Measurements from ENCODE around the gene LASP1. TPM values are rescaled to one million over a fixed set of nuclear protein-coding genes. Genes with fewer than 3 reads are reported as not detected.

LASP1 gene
- polyA plus RNA-seq, 1 experiment, result 321 TPM

DNA sequence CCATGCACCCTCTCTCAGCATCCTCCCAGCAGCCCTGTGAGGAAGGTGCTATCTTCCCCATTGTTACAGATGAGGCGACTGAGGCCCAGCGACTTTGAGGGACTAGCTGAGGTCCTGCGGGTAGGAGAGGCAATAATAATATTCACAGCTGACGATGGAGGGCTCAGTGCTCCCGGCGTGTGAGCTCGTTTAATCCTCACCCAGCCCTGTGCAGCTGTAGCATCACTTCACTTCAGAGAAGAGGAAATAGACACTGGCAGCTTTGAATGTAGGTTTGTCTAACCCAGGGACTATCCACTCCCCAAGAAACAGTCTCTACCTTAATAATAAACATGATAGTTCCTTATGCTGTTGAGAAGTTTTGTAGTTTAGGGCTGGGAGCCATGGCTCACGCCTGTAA, 21.6 kb downstream of the LASP1 start:
- H3K4me3 ChIP-seq (ENCODE audit: low read depth, low read length), result no peak overlapping the region
- ChIA-PET CTCF (no interaction called here), POLR2A (interaction anchor here (0.5 kb wide), 1 partner anchor 10 kb away, joined by 4 read pairs; no protein-coding TSS in a partner anchor)
- TF ChIP-seq, protein P1, sequence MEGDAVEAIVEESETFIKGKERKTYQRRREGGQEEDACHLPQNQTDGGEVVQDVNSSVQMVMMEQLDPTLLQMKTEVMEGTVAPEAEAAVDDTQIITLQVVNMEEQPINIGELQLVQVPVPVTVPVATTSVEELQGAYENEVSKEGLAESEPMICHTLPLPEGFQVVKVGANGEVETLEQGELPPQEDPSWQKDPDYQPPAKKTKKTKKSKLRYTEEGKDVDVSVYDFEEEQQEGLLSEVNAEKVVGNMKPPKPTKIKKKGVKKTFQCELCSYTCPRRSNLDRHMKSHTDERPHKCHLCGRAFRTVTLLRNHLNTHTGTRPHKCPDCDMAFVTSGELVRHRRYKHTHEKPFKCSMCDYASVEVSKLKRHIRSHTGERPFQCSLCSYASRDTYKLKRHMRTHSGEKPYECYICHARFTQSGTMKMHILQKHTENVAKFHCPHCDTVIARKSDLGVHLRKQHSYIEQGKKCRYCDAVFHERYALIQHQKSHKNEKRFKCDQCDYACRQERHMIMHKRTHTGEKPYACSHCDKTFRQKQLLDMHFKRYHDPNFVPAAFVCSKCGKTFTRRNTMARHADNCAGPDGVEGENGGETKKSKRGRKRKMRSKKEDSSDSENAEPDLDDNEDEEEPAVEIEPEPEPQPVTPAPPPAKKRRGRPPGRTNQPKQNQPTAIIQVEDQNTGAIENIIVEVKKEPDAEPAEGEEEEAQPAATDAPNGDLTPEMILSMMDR (IDR thresholded peaks at IDR 0.05; ENCODE audit: insufficient read depth, low read depth, low read length), result no peak
- H3K27me3 ChIP-seq (ENCODE audit: control insufficient read depth, insufficient read depth, low read length), result no peaks in the 10 kb centered on the region
- peaks cover 65% of the 10 kb centered on the region for H3K36me3 ChIP-seq (ENCODE audit: control insufficient read depth, insufficient read depth, low read length)
- DNase-seq (ENCODE audit: low read depth), result no peak

DNA sequence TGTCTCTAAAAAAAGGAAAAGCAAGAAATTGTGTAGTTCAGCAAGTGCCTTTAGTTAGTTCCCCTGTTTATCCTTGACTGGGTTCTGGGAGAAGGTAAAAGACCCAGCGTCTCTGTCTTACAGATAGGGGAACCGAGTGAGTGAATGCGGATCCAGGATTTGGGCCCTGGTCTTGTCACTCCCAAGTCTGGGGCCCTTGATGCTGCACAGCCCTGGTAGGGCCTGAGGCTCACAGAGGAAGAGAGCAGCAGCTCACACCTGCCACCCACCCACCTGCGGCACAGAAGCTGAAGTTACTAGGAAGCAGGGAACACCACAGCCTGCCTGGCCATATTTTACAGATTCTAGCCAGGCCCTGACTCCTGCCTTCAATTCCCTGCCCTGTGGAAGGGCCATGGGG, 22.2 kb downstream of the LASP1 start:
- ChIA-PET POLR2A (no interaction called here), CTCF (no interaction called here)
- Histone ChIP-seq H3K4me3 (ENCODE audit: low read depth, low read length) (no peak overlapping the region), H3K27me3 (ENCODE audit: control insufficient read depth, insufficient read depth, low read length) (no peaks in the 10 kb centered on the region), H3K36me3 (ENCODE audit: control insufficient read depth, insufficient read depth, low read length) (peaks cover 68% of the 10 kb centered on the region)
- no peak for DNase-seq (ENCODE audit: low read depth)
- TF ChIP-seq, protein P1 (IDR thresholded peaks at IDR 0.05; ENCODE audit: insufficient read depth, low read depth, low read length), result no peak

DNA sequence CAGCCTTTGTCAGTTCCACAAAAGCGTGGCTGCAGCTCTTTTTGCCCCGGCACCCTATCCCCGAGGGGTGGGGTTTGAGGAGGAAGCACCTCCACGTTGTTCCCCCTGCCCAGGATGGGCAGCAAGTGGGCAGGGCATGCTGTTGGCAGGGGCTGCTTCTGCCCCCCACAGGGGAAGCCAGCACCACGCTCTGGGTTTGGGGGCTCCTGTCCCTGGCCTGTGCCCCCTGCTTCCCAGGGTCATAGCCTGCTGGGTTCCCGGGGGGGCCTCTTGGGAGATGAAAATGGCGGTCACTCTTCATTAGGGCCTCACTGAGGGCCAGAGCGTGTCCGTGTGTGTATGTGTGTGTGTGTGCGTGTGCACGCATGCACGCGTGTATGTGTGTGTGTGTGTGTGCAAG, 22.8 kb downstream of the LASP1 start:
- DNase-seq (ENCODE audit: low read depth), result no peak
- CTCF ChIA-PET, result no interaction called here
- no peaks in the 10 kb centered on the region for H3K27me3 ChIP-seq (ENCODE audit: control insufficient read depth, insufficient read depth, low read length)
- POLR2A ChIA-PET, result no interaction called here
- TF ChIP-seq, protein P1 (IDR thresholded peaks at IDR 0.05; ENCODE audit: insufficient read depth, low read depth, low read length), result no peak
- H3K36me3 ChIP-seq (ENCODE audit: control insufficient read depth, insufficient read depth, low read length), result peaks cover 70% of the 10 kb centered on the region
- H3K4me3 ChIP-seq (ENCODE audit: low read depth, low read length), result no peak overlapping the region

DNA sequence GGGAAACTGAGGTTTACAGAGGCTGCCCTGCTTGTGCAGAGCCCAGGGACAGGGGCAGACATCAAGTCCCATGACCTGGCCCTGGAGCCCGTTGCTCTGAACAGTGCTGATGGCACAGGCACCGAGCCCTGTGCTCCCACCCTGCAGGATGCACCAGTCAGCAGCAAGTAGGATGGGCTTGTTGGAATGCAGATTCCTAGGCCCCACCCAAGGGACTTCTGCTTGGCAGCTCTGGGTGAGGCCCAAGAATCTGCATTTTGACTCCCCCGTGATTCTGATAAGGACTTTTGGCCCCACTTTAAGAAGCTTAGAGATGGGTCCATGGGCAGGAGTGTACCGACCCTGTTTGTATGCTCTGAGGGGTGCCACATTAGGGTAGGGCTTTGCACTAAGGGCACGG, 23.3 kb downstream of the LASP1 start:
- ChIA-PET POLR2A (no interaction called here), CTCF (no interaction called here)
- no peak for DNase-seq (ENCODE audit: low read depth)

DNA sequence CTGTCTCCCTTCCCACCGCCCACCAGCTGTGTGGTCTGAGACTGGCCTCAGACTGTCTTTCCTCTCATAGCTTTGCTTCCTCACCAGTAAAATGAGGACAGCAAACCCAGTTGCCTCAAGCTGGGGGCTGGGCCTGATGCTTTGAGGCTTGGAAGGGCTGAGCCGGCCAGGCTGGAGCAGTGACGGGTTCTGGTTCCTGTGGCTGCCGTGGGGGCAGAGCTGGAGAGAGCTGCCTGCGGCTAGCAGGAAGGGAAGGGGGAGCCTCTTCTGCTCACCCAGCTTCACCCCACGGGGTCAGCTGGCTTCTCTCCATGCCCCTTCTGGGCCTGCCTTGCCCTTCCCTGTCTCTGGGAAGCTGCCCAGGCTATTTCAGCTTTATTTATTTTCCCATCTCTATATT, 23.7 kb downstream of the LASP1 start:
- DNase-seq (ENCODE audit: low read depth), result no peak
- Histone ChIP-seq H3K4me3 (ENCODE audit: low read depth, low read length) (no peak overlapping the region), H3K27me3 (ENCODE audit: control insufficient read depth, insufficient read depth, low read length) (no peaks in the 10 kb centered on the region), H3K36me3 (ENCODE audit: control insufficient read depth, insufficient read depth, low read length) (peaks cover 73% of the 10 kb centered on the region)
- ChIA-PET POLR2A (no interaction called here), CTCF (interaction anchor here (0.6 kb wide), 1 partner anchor 260 kb away, joined by 3 read pairs; no protein-coding TSS in a partner anchor)
- TF ChIP-seq, protein P1 (IDR thresholded peaks at IDR 0.05; ENCODE audit: insufficient read depth, low read depth, low read length), result no peak

More for the DNA sequence above, 23.3 kb downstream of the LASP1 start:
- TF ChIP-seq, protein P1 (IDR thresholded peaks at IDR 0.05; ENCODE audit: insufficient read depth, low read depth, low read length), result no peak
- H3K4me3 ChIP-seq (ENCODE audit: low read depth, low read length), result no peak overlapping the region
- H3K36me3 ChIP-seq (ENCODE audit: control insufficient read depth, insufficient read depth, low read length), result peaks cover 69% of the 10 kb centered on the region
- no peaks in the 10 kb centered on the region for H3K27me3 ChIP-seq (ENCODE audit: control insufficient read depth, insufficient read depth, low read length)
